MG63 (cell line): ENCODE measurements around the gene C2orf49. TPM values are rescaled to one million over a fixed set of nuclear protein-coding genes. Genes with fewer than 3 reads are reported as not detected.

Source experiments
- total RNA-seq: library from RNA; depleted of rRNA; stranded (reverse); fragments of >200 nt; shearing (Covaris generic); gene quantifications from 2 replicates; pipeline ENCODE4 v1.2.3, GENCODE V29; 2014; ENCODE audit warnings: low replicate concordance; rRNA removed

The C2orf49 gene
- total RNA-seq, 1 experiment from 2014 or later: 16.7 TPM

Other genes starting within 250 kb of the C2orf49 start
- not detected in 2 replicates for gene GPR45, start 95.8 kb upstream of the C2orf49 start, total RNA-seq
- 15.7 and 17.2 TPM in 2 replicates for gene TGFBRAP1, start 7.8 kb upstream of the C2orf49 start, total RNA-seq
- 166 and 245 TPM in 2 replicates for gene FHL2, start 61.5 kb downstream of the C2orf49 start, total RNA-seq